Measurements from ENCODE around the gene TRIM26. TPM values are rescaled to one million over a fixed set of nuclear protein-coding genes. Genes with fewer than 3 reads are reported as not detected.
"Not testable (repeated sequence)": the region's sequence is repeated elsewhere in the genome, so short reads cannot be mapped to it uniquely, and the experiment has no call there.

The TRIM26 gene
- total RNA-seq, 1 donor from 2014 or later = 36.5 TPM

DNA sequence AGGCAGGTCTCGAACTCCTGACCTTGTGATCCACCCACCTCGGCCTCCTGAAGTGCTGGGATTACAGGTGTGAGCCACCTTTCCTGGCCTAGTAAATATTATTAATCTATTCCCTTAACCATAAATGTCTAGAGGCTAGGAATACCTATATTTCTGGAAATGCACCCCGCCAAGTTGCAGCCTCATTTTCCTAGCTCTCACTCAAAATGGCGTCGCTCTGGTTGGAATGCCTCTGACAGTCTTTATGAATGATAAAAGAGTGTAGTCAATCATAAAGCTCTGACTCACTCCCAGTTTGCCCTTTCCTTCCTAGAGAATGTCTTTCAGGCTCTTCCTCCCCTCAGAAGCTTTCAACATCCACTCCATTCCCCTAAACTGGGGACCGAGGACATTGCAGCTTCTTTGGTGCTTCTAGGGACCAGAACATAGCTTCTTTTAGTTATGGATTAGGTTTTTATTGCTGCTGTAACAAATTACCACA lies 14.1 kb upstream of the TRIM26 start:
- Mint-ChIP-seq H3K9me3 (peaks cover 14% of the 10 kb centered on the region), H3K4me1 (peaks cover 15% of the 10 kb centered on the region), H3K27ac (ENCODE audit: unreplicated experiment) (no peak overlapping the region), H3K27me3 (ENCODE audit: low read depth) (no peaks in the 10 kb centered on the region), H3K4me3 (no peak overlapping the region), H3K36me3 (ENCODE audit: low read depth) (peaks cover 10% of the 10 kb centered on the region)
- DNase-seq (ENCODE audit: low read depth, low spot score) = no peak
- TF ChIP-seq, protein P1, sequence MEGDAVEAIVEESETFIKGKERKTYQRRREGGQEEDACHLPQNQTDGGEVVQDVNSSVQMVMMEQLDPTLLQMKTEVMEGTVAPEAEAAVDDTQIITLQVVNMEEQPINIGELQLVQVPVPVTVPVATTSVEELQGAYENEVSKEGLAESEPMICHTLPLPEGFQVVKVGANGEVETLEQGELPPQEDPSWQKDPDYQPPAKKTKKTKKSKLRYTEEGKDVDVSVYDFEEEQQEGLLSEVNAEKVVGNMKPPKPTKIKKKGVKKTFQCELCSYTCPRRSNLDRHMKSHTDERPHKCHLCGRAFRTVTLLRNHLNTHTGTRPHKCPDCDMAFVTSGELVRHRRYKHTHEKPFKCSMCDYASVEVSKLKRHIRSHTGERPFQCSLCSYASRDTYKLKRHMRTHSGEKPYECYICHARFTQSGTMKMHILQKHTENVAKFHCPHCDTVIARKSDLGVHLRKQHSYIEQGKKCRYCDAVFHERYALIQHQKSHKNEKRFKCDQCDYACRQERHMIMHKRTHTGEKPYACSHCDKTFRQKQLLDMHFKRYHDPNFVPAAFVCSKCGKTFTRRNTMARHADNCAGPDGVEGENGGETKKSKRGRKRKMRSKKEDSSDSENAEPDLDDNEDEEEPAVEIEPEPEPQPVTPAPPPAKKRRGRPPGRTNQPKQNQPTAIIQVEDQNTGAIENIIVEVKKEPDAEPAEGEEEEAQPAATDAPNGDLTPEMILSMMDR (conservative IDR thresholded peaks at IDR 0.05) = no peak

DNA sequence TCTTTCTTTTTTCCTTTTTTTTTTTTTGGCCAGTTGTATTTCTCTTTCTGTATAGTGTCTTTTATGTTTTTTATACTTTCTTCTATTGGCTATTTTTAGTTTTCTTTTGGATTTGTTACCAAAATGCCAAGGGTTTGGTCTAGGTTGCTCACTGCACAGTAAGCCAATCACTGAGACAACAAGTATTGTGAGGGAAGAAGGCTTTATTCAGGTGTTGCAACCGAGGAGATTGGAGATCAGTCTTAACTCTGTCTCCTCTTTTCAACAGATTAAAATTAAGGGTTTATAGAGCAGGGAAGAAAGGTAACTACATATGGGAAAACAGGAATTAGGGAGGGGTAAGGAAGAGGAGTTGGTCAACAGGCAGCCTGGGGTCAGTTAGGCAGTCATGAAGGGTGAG lies 10.1 kb upstream of the TRIM26 start:
- TF ChIP-seq, protein P1 (conservative IDR thresholded peaks at IDR 0.05) = no peak
- Mint-ChIP-seq H3K4me3 (no peak overlapping the region), H3K4me1 (peaks cover 4% of the 10 kb centered on the region), H3K9me3 (peaks cover 10% of the 10 kb centered on the region), H3K27me3 (ENCODE audit: low read depth) (no peaks in the 10 kb centered on the region), H3K27ac (ENCODE audit: unreplicated experiment) (no peak overlapping the region), H3K36me3 (ENCODE audit: low read depth) (peaks cover 10% of the 10 kb centered on the region)
- no peak for DNase-seq (ENCODE audit: low read depth, low spot score)

DNA sequence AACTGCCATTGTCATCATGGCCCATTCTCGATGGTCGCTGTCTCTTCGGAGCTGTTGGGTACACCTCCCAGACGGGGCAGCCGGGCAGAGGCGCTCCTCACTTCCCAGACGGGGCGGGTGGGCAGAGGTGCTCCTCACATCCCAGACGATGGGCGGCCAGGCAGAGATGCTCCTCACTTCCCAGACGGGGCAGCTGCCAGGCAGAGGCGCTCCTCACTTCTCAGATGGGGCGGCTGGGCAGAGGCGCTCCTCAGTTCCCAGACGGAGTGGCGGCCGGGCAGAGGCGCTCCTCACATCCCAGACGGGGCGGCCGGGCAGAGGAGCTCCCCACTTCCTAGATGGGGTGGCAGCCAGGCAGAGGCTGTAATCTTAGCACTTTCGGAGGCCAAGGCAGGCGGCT lies 8.8 kb upstream of the TRIM26 start:
- H3K4me1 Mint-ChIP-seq; H3K36me3 Mint-ChIP-seq (ENCODE audit: low read depth); DNase-seq (ENCODE audit: low read depth, low spot score); H3K27ac Mint-ChIP-seq (ENCODE audit: unreplicated experiment); H3K9me3 Mint-ChIP-seq; H3K4me3 Mint-ChIP-seq; H3K27me3 Mint-ChIP-seq (ENCODE audit: low read depth): not testable (repeated sequence)

DNA sequence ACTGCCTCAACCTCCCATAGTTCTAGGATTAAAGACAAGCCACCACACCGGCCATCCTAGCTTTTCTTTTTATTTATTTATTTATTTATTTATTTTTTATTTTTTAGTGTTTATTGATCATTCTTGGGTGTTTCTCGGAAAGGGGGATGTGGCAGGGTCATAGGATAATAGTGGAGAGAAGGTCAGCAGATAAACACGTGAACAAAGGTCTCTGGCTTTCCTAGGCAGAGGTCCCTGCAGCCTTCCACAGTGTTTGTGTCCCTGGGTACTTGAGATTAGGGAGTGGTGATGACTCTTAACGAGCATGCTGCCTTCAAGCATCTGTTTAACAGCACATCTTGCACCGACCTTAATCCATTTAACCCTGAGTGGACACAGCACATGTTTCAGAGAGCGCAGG lies 8.2 kb upstream of the TRIM26 start:
- DNase-seq (ENCODE audit: low read depth, low spot score); H3K9me3 Mint-ChIP-seq; H3K27ac Mint-ChIP-seq (ENCODE audit: unreplicated experiment); H3K4me3 Mint-ChIP-seq; H3K36me3 Mint-ChIP-seq (ENCODE audit: low read depth); H3K4me1 Mint-ChIP-seq; H3K27me3 Mint-ChIP-seq (ENCODE audit: low read depth): not testable (repeated sequence)

DNA sequence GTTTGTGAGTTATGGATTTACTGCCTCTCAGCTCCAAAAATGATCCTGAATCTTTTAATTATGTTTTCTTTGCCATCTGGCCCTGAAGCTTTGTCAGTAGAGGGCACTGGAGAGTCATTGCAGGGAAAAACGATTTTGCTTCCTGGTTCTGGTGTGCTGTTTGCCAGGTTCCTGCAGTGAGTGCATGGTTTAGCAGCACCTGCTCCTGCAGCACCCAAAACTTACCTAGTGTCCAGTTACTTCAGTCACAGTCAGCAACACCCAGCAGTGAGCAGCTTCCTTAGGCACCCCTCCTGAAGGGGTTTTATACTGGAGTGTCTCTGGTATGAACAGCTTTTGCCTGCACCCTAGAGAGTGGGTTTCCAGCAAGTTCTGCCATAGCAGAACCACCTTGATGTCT lies 6.0 kb upstream of the TRIM26 start:
- Mint-ChIP-seq H3K36me3 (ENCODE audit: low read depth) (peaks cover 4% of the 10 kb centered on the region), H3K27me3 (ENCODE audit: low read depth) (no peaks in the 10 kb centered on the region), H3K27ac (ENCODE audit: unreplicated experiment) (no peak overlapping the region), H3K4me3 (no peak overlapping the region), H3K4me1 (peaks cover 14% of the 10 kb centered on the region), H3K9me3 (peaks cover 10% of the 10 kb centered on the region)
- peak; percentile 36 for DNase-seq (ENCODE audit: low read depth, low spot score)
- TF ChIP-seq, protein P1 (conservative IDR thresholded peaks at IDR 0.05) = peak; percentile 80

DNA sequence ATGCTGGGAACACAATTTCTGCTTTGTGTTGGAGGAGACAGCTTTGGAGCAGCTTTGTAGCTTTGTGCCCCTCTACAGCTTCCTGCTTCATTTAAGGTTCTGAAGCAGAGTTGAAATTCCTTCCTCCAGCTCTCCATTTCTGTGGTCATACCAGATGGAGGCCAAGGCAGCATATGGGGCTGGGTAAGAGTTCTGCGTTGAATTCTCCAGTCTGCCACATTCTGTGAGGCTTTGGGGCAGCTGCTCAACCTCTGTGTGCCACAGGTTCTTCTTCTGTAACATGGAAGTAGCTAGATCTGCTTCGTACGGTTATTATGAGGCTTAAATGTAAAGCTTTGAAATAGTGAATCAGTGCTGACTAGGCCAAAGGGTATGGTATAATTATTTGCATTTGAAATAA lies 2.9 kb upstream of the TRIM26 start:
- no peak overlapping the region for H3K27ac Mint-ChIP-seq (ENCODE audit: unreplicated experiment)
- H3K36me3 Mint-ChIP-seq (ENCODE audit: low read depth) = no peaks in the 10 kb centered on the region
- no peaks in the 10 kb centered on the region for H3K9me3 Mint-ChIP-seq
- TF ChIP-seq, protein P1 (conservative IDR thresholded peaks at IDR 0.05) = no peak
- no peak for DNase-seq (ENCODE audit: low read depth, low spot score)
- H3K4me3 Mint-ChIP-seq = peak overlapping the region; percentile 71
- peaks cover 40% of the 10 kb centered on the region for H3K4me1 Mint-ChIP-seq
- H3K27me3 Mint-ChIP-seq (ENCODE audit: low read depth) = no peaks in the 10 kb centered on the region

DNA sequence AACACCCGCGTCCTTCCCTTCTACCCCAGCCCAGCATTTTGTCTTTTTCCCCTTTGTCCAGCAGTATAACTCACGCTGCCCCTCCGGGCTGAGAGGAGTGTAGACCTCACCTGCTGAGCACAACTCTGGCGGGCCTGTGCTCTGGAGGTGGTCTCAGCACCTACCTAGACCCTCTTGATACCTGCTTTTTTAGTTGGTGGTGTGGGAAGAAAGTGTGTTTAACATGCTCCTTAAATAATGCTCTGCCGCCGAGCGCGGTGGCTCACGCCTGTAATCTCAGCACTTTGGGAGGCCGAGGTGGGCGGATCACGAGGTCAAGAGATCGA lies 1.4 kb upstream of the TRIM26 start:
- H3K9me3 Mint-ChIP-seq = no peaks in the 10 kb centered on the region
- no peaks in the 10 kb centered on the region for H3K36me3 Mint-ChIP-seq (ENCODE audit: low read depth)
- H3K4me3 Mint-ChIP-seq = peak overlapping the region; percentile 98
- no peak overlapping the region for H3K27ac Mint-ChIP-seq (ENCODE audit: unreplicated experiment)
- TF ChIP-seq, protein P1 (conservative IDR thresholded peaks at IDR 0.05) = no peak
- no peaks in the 10 kb centered on the region for H3K27me3 Mint-ChIP-seq (ENCODE audit: low read depth)
- no peak for DNase-seq (ENCODE audit: low read depth, low spot score)
- H3K4me1 Mint-ChIP-seq = peaks cover 50% of the 10 kb centered on the region

Measured in neural crest cell (in vitro differentiated cells).